ENCODE measurements around the gene HUNK.

Gene HUNK

DNA sequence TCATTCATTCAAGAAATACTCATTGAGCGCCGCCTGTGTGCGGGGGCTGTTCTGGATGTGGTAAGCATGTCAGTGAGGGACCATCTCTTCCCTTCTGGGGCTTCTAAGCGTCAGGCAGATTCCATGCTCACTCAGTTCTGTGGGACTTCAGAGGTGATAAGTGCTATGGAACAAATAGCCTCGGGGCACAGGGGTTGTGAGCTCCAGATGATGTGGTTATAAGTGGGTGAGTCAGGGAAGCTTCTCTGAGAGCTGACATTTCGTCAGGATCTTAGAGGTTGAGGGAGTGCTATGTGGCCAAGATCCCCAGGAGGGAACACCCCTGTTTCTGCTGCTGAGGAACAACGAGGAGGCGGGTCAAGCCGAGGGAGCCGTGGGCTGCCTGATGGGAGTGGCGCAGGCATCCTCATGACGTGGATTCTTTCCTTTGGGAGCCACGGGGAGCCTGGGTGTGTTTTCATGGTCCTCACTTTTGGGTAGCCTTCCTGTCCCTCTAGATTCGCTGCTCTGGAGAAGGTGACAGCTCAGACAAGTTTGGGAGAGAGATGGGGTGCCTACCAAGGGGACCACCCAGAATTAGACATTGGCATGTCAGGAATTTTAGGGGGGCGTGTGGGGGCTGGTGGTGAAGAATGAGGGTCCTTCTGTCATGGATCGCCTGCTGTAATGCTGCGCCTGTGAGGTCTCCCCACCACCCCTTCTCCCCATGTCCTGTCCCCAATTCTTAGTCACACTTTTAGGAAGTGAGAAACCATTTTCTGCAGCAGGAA lies 38.5 kb downstream of the HUNK start:
- TF ChIP-seq, protein P1, sequence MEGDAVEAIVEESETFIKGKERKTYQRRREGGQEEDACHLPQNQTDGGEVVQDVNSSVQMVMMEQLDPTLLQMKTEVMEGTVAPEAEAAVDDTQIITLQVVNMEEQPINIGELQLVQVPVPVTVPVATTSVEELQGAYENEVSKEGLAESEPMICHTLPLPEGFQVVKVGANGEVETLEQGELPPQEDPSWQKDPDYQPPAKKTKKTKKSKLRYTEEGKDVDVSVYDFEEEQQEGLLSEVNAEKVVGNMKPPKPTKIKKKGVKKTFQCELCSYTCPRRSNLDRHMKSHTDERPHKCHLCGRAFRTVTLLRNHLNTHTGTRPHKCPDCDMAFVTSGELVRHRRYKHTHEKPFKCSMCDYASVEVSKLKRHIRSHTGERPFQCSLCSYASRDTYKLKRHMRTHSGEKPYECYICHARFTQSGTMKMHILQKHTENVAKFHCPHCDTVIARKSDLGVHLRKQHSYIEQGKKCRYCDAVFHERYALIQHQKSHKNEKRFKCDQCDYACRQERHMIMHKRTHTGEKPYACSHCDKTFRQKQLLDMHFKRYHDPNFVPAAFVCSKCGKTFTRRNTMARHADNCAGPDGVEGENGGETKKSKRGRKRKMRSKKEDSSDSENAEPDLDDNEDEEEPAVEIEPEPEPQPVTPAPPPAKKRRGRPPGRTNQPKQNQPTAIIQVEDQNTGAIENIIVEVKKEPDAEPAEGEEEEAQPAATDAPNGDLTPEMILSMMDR (IDR thresholded peaks at IDR 0.05) = no peak
- peaks cover 22% of the 10 kb centered on the region for H3K27me3 ChIP-seq
- H3K4me3 ChIP-seq (ENCODE audit: low read depth in 1 of 2, low read length in 1 of 2) = no peak overlapping the region
- H3K4me1 ChIP-seq (ENCODE audit: control insufficient read depth in 1 of 2, insufficient read depth in 1 of 2, low read depth in 1 of 2, low read length in 1 of 2) = no peaks in the 10 kb centered on the region
- no peak overlapping the region for H3K27ac ChIP-seq
- no peaks in the 10 kb centered on the region for H3K36me3 ChIP-seq
- H3K9me3 ChIP-seq = no peaks in the 10 kb centered on the region

DNA sequence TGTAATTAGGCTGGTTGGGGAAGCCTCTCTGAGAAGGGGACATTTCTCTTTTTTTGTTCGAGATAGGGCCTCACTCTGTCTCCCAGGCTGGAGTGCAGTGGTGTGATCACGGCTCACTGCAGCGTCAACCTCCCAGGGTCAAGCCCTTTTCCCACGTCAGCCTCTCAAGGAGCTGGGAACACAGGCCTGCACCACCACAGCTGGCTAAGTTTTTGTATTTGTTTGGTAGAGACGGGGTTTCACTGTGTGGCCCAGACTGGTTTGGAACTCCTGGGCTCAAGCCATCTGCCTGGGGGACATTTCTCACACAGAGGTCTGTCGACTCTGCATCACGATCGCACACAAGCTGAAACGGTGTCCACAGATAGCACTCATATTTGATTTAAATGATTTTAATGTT lies 39.7 kb downstream of the HUNK start:
- TF ChIP-seq, protein P1 (IDR thresholded peaks at IDR 0.05) = no peak
- H3K27ac ChIP-seq = no peak overlapping the region
- no peaks in the 10 kb centered on the region for H3K4me1 ChIP-seq (ENCODE audit: control insufficient read depth in 1 of 2, insufficient read depth in 1 of 2, low read depth in 1 of 2, low read length in 1 of 2)
- H3K36me3 ChIP-seq = no peaks in the 10 kb centered on the region
- no peak overlapping the region for H3K4me3 ChIP-seq (ENCODE audit: low read depth in 1 of 2, low read length in 1 of 2)
- H3K27me3 ChIP-seq = peaks cover 22% of the 10 kb centered on the region
- no peaks in the 10 kb centered on the region for H3K9me3 ChIP-seq

DNA sequence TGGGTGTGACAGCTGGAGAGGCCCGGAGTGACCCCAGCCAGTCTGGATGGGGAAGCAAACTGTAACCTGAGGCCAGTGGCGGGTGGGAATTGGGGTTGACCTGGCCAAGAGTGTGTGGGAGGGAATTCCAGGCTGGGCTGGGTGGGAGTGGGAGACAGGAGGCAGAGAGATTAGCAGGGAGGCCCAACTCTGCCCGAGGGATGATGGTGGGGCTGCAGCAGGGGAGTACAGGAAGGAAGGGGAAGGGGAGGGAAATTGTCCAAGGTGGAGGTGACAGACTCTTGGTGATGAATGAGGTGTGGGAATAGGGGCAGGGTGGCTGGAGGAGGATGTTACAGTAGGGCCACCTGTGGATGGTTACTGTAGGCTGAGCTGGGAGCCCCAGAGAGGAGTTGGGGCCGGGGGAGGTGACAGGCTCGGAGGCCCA lies 40.4 kb downstream of the HUNK start:
- no peak overlapping the region for H3K27ac ChIP-seq
- no peaks in the 10 kb centered on the region for H3K36me3 ChIP-seq
- H3K9me3 ChIP-seq = no peaks in the 10 kb centered on the region
- no peaks in the 10 kb centered on the region for H3K4me1 ChIP-seq (ENCODE audit: control insufficient read depth in 1 of 2, insufficient read depth in 1 of 2, low read depth in 1 of 2, low read length in 1 of 2)
- TF ChIP-seq, protein P1 (IDR thresholded peaks at IDR 0.05) = no peak
- H3K27me3 ChIP-seq = peaks cover 20% of the 10 kb centered on the region
- no peak overlapping the region for H3K4me3 ChIP-seq (ENCODE audit: low read depth in 1 of 2, low read length in 1 of 2)

DNA sequence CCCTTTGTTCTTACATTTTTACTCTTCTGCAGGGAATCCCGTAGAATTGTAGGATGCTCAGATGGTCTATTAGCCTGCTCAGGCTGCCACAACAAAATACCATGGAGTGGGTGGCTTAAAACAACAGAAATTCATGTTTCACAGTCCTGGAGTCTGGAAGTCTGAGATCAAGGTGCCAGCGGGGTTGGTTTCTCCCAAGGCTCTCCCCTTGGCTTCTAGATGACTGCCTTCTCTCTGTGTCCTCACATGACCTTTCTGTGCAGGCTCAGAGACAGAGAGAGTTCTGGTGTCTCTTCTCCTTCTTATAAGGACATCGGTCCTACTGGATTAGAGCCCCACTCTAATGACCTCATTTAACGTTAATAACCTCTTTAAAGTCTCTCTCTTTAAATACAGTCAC lies 41.7 kb downstream of the HUNK start:
- Histone ChIP-seq H3K4me3 (ENCODE audit: low read depth in 1 of 2, low read length in 1 of 2) (no peak overlapping the region), H3K27me3 (peaks cover 7% of the 10 kb centered on the region), H3K27ac (no peak overlapping the region), H3K36me3 (no peaks in the 10 kb centered on the region), H3K9me3 (no peaks in the 10 kb centered on the region), H3K4me1 (ENCODE audit: control insufficient read depth in 1 of 2, insufficient read depth in 1 of 2, low read depth in 1 of 2, low read length in 1 of 2) (no peaks in the 10 kb centered on the region)
- TF ChIP-seq, protein P1 (IDR thresholded peaks at IDR 0.05) = no peak

DNA sequence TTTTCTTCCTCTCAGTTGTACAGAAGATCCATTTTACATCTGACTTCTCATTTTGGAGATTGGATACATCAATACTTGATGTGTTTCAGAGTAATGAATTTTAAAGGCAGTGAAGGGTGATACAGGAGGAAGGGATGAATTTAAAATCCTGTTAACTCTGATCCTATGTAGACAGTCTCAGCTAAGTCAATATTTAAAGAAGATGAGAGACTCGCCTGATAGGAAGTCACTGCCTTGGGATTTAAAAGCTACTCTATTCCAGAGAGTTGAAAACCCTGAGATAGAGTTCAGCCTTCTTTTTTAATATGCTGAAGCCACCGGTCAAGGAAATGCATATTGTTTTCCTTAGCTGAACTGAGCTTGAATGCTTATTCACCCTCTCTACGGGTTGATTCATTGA lies 42.7 kb downstream of the HUNK start:
- TF ChIP-seq, protein P1 (IDR thresholded peaks at IDR 0.05) = no peak
- no peaks in the 10 kb centered on the region for H3K9me3 ChIP-seq
- no peak overlapping the region for H3K27ac ChIP-seq
- no peak overlapping the region for H3K4me3 ChIP-seq (ENCODE audit: low read depth in 1 of 2, low read length in 1 of 2)
- H3K36me3 ChIP-seq = no peaks in the 10 kb centered on the region
- no peaks in the 10 kb centered on the region for H3K27me3 ChIP-seq
- H3K4me1 ChIP-seq (ENCODE audit: control insufficient read depth in 1 of 2, insufficient read depth in 1 of 2, low read depth in 1 of 2, low read length in 1 of 2) = no peaks in the 10 kb centered on the region
